Measurements from ENCODE around the gene IL6R.
"Not testable (repeated sequence)": the region's sequence is repeated elsewhere in the genome, so short reads cannot be mapped to it uniquely, and the experiment has no call there.

Gene IL6R

DNA sequence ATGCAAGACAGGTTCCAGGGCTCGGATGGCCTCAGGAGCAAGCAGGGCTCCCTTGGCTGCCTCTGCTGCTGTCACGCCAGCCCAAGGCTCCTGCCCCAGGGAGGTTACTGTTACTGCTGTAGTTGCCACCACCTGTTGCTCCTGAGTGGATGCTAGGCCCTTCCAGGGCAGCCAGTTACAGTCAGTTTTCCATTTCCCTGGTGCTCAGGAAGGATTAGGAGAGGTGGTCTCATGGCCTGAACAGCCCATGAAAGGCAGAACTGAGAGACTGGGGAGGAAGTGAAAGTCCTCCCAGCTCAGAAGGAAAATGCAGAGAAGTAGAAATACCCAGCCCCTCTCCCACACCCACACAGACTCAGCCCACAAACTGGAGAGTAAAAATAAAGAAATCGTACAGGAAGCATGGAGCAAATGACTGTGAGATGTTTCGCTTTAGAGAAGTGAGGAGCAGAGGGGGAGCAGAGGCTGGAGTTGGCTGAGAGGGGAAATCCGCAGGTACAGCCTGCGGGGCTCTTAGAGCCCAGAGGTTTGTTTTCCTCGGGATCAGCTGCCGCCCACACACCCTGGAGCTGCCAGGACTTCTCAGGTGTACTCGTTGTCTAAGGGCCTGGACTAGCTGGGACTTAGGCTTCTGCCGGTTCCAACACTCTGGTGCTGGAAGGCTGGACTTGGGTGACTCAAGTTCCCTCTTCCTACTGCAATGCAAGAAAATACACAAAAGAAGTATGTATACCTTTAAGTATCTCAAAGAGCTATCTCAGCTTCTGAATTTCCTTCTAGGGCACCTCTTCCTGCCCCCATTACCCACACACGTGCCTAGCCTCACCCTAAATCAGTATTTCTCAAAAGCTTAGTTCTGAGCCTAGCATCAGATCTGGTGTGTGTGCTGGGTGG, 2.3 kb downstream of the IL6R start:
- DNase-seq: no peak

DNA sequence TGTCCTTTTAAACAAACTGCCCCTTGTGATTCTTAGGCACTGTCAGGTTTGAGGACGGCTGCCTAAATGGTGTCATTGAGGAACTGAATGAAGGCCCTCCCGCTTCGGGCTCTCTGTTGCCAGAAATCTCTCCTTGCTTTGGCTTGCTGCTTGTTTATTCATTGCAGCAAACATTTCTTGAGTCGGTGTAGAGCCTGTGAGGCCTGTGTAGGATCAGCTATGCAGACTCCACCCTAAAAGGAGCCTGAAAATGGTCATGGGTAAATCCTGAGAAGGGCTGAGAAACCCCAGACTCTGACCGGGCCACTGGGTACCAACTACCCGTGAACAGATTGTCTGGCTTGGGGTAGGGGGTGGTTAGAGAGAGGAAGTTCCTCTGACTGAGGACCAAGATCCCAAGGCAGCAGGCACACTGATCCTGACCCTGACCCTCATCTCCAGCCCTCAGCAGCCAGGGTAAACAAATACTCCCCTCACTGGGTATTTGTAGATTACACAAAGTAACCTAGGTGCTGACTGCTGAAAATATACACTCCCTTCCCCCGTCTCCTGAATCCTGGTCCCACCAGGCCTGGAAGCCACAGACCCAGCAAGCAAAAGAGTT, 3.1 kb downstream of the IL6R start:
- no peak for DNase-seq

DNA sequence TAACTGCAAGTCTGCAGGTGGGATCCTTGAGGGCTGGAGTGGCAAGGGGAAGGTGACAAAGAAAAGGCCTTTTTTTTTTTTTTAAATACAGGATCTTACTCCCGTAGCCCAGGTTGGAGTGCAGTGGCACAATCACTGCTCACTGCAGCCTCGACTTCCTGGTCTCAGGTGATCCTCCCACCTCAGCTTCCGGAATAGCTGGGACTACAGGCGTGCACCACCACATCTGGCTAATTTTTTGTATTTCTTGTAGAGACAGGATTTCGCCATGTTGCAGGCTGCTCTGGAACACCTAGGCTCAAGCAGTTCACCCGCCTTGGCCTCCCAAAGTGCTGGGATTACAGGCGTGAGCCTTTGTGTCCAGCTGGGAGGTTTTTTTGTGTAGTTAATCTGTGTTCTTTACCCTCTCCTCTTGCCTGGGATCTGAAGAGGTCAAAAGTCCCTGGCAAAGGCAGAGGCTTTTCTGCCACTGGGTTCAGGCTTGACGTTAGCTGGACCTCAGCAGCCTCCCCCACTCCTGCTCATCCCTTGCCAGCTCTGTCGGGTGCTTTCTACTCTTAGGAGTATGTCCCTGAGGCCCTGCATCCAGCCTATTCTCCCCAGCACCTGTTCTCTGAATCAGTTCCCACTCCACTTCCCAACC, 5.2 kb downstream of the IL6R start:
- DNase-seq: no peak

DNA sequence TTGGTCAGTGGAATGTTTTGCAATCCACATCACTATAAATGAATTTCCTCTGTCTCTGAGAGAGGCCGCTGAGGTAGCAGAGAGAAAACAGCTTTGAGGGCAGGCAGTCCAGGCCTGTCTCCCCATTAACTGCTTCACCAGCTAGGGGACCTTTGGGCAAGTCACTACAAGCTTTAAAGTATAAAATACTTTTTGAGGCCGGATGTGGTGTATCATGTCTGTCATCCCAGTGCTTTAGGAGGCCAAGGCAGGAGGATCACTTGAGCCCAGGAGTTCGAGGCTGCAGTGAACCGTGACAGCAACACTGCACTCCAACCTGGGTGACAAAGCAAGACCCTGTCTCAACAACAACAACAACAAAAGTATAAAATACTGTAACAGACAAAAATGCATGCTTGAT, 6.4 kb downstream of the IL6R start:
- DNase-seq: no peak

DNA sequence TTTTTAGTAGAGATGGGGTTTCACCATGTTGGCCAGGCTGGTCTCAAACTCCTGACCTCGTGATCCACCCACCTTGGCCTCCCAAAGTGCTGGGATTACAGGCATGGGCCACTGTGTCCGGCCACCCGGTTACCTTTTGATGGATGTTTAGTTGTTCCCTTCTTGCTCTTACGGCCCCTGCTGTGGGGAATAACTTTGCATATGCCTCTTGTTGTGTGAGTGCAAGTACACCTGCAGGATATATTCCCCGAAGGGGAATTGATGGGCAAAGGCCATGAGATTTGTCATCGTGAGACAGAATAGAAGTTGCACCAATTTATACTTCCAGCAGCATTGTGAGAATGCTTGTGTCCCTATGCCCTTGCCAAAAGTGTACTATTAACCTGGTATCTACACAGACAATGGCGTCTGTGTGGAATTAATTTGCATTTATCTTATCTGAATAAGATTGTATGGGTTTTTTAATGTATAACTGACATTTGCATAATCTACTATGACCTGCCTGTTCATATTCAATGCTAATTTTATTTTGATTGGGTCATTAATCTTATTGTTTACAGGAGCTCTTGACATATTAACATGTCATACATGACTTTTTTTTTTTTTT, 8.1 kb downstream of the IL6R start:
- DNase-seq: no peak

DNA sequence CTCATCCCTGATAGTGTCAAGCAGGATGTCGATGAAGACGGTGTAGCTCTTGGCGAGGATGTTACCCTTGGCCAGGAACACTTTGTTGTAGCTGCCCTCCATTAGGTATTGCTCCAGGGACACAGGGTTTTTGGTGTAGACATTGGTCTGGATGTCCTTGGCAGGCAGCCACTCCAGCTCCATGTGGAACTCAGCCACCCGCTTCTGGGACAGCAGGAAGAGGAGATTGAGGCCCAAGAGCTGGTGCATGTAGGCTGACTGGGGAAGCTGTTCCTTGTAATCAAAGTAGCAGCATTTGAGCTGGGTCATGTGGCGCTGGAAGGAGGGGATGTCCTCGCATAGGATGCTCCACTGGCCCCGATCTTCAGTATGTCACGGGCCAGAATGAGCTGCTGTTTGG, 9.5 kb downstream of the IL6R start:
- DNase-seq: no peak

DNA sequence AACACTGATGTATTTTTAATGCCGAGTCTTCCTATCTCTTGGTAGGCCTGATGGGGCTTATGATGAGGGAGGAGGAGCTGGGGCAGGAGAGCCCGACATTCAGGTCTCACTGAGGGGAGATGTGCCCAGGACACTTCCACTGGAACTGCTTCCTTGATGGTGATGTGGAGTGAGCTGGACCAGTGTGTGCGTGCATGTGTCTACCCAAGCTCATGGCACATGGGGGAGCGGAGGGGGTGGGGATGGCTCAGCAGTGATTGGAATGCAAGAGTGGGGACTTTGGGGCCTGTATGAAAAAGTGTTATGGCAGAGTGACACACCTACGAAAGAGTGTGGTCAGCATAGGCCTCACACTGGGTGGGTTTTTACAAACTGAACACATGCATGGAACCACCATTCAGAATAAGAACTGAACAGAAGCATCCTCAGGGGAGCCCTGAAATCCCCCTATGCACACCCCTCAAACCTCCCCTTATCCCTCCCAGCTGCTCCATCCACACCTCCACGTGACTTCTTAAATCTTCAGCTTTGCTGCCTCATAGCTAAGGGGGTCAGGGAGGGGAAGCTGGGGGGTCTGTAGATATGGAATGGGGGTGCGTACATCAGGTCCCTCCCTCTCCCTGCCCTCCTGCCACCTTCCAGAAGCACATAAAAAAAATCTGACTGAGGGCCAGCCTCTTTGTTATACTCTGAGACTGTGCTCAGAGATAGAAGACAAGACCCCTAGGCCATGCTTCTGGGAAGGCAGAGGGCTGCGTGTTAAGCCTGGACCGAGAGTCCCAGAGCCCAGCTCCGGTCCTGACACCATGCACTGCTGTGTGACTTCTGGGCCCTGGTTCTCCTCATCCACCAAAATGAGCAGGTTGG, 11.6 kb downstream of the IL6R start:
- no peak for DNase-seq

DNA sequence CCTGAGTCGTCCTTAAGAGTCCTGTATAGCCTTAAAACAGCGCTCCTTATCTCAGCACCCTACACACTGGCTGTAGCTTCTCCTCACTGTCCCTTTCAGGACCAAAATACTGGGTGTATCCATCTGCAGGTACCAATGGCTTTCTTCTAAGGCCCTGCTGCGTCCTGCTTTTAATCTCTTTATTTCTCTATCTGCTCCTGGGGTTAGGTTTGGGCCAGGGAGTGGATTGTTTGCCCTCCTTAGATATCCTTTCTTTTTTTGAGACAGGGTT, 12.1 kb downstream of the IL6R start:
- no peak for DNase-seq

DNA sequence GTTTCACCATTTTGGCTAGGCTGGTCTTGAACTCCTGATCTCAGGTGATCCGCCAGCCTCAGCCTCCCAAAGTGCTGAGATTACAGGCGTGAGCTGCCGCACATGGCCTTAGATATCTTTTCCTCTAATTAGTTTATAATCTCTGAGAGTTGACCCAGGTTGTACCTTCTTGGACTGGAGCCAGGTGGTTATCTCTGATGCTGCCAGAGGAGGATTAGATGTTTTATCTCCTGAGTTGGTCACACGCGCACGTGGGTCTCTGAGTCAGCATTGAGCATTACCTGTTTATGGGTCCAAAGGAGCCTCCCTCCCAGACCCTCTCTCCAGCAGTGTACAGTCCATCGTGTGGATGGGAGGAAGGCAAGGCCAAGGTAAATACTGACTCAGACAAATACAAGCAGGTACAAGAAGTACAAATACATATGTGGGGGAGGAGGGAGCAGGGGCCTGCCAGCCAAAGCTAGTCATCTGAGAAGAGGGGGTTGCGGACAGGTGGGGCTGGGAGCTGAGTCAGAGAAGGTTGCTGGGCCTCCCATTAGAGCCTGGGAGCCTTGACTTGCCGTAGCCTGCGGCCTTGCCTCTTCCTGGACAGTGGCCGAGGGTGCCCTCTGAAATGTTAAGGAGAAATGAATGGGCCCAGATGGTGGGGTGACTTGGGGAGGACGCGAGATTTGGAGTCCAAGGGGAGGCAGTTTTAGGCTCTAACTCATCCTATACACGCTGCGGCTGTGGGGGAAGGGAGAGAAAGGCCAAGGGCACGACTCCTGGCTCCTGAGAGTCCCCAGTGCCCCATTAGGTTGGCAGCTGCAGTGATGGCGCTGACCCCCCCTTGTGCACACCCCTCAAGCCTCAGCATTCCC, 13.1 kb downstream of the IL6R start:
- peak; percentile 76 for DNase-seq

DNA sequence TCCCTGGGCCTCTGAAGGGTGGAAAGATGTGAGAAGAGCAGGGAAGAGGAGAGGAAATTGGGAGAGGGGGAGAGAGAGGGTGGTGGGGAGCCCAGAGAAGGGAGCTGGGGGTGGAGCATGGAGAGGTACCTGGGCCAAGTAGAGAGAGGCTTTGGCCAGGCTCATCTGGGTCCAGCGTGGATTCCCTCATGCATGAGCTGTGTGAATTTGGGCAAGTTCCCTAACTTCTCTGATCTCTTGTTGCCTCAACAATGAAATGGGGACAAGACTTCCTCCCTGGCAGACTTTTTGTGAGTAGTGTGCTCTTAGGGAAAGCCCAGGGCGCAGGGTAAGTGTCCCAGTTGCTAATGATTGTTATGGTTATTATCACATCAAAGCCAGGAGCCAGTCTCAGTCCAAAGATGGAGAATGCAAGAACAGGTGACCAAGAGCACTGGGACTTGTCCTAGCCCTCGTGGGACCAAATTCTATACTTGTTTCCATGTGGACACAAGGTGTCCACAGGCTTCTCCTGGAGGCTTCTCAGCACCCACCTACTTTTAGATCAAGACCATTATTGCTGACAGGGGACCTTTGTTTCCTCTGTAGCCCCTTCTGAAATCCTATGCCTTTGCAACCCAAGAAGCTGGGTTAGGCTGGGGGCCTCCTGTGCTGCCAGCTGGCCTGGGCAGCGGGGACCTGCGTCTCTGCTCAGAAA, 13.9 kb downstream of the IL6R start:
- DNase-seq: no peak

DNA sequence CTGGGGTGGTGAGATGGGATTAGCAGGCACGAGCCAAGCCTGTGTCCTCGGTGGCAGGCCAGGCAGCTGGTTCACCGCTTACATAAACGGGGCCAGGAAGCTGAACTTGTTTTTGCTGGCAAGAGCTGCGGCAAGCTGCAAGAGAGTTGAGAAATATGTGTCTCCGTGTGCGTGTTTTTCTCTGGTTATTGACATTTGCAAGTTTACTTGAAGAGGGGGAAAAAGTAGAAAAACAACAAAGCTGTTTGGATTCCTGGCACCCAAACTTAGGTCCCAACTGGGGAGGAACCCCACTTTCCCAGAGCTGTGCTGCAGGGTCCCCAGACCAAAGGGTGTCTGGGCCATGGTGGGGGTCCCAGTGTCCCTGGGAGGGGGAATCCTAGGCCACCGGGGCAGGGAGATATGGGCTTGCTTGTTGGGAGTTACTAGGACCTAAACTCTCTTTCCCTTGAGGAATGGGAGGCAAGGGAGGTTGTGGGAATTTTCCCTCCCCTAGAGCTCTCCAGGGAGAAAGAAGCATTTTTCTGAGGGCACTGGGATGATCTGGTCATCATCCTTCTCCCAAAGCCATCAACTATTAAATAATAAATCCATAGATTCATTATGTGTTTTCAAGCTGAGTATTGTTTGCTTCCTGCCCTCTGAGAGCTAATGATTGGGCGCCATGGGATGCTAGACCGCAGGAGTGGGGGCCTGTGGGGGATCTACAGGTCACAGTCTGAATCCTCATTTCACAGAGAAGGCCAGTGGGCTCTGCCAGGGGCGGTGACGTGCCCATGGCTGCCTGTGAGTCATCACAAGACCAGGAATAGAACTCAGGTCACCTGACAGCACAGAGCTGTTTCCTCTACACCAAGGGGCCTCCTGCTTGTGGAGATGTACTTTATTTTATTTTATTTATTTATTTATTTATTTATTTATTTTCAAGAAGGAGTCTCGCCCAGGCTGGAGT, 14.8 kb downstream of the IL6R start:
- DNase-seq: peak; percentile 16

DNA sequence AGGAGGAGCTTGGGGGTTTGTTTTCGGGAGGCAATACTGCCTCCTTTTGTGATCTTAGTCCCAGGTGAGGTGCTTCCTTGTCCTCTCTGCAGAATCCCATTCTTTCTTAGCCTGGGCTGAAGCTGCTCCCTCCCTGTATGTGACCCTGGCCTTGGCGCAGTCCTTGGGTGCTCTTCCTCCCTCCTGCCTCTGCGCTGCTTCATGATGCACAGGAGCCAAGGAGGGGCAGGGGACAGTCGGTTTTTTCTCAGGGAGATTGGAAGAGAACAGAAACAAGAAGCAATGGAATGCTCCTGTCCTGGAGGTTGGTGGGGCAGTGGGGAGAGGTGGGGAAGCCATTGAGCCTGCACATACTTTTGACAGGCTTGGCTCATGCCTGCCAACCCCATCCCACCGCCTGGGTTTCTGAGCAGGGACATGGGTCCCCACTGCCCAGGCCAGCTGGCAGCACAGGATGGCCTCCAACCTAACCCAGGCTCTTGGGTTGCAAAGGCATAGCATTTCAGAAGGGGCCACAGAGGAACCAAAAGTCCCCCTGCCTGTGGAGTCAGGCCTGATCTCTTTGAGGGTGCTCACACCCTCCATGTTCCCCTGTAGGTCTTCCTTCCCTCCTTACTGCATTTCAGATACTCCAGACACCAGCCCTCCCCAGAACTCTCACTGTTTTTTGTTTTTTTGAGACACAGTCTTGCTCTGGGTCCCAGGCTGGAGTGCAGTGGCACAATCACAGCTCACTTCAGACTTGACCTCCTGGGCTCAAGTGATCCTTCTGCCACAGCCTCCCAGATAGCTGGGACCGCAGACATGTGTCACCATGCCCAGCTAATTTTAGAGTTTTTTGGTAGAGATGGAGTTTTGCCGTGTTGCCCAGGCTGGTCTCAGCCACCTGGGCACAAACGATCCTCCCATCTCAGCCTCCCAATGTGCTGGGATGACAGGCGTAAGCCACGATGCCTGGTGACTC, 16.1 kb downstream of the IL6R start:
- no peak for DNase-seq

DNA sequence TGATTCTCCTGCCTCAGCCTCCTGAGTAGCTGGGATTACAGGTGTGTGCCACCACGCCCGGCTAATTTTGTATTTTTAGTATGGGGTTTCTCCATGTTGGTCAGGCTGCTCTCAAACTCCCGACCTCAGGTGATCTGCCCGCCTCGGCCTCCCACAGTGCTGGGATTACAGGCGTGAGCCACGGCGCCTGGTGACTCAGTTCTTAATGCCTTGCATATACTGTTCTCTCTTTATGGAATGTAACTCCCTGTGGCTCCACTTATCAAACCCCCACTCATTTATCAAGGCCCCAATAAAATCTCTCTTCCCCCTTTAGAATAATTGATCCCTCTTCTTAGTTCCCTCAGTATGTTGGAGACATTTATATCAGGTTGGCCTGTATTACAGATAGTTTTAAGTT, 16.9 kb downstream of the IL6R start:
- DNase-seq: not testable (repeated sequence)

DNA sequence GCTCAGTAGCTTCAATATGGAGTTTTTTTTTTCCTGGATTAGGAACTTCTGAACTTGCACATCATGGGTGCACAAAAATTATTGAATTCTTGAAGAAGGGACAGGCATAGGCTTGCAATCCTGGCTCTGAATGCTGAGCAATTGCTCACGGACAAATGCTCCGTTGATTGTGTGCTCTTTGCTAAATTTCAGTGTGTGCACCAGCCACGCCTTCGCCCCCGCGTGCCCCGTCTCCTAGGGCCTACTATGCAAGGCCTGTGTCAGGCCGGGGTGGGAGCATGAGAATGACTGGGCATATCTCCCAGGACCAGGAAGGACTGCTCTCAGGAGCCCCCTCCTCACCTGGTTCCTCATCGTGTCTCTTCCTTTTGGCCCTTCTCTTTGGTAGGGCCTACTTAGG, 17.4 kb downstream of the IL6R start:
- DNase-seq: no peak

DNA sequence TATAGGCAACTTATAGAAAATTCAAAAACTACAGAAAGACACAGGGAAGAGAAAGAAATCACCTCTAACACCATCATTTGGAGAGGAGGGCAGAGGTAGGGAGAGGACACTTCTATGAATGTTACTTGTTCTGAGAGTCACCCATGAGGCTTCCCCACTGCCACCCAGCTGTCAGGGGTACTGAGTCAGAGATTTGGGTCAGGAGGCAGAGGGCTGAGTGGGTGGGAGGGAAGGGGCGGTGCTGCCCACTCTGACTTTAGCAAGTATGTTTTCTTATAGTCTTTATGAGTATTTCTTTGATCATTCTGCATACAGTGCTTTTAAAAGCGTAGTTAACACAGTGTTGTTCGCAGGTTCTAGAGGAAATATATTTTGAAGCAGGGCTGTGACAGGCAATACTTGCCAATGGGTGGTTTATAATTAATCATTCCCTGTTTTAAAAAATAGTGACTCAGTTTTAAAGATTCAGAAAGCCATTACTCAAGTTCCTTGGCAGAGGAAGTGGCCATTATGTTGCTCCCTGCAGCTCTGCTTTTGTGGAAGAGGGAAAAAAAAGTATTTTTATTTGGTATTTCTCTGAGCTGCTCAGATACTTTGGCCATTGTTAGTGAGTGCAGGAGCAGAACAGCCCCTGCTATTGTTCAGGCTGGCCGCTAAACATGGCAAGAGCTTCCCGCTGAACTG, 18.3 kb downstream of the IL6R start:
- DNase-seq: no peak

DNA sequence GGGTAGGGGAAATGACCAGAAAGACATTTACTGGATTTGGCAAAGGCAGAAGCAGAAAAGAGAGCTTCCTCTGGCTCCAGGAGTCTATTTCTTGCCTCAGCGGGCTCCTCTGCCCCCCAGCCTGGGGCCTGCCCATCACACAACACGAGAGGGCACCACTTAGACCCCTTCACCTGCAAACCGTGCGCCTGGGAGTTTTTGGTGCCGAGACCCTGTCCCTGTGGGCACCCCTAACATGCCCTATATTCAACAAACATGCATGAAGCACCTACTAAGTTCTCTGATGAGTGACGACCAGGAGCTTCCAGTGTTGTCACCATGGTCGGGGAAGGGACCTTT, 18.8 kb downstream of the IL6R start:
- no peak for DNase-seq

DNA sequence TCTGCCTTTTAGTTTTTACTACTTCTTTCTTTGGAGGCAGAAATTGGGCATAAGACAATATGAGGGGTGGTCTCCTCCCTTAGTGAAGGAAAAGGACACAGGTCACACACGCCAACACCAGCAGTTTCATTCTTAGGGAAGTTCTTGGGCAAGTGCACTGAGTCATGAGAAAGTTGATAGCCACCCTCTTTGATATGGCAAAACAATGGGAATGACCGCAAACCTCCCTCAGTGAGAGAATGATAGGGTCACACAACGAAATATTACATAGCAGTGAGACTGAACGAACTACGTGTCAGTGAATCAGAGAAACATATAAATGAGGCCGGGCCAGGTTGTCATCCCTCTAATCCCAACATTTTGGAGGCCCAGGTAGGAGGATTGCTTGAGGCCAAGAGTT, 20.0 kb downstream of the IL6R start:
- no peak for DNase-seq

Measured in NCI-H146 (cell line).